ENCODE data around the gene LRRC41.
"Not testable (repeated sequence)": the region's sequence is repeated elsewhere in the genome, so short reads cannot be mapped to it uniquely, and the experiment has no call there.

The LRRC41 gene

GRCh38 chr1:46340404-46341221, 37.2 kb upstream of the LRRC41 start, which contains the start of gene NSUN4:
Gene NSUN4, plus strand, starts transcription at chr1:46340807. Its CDS starts 20 bp downstream, at chr1:46340827.
- peaks cover 13 to 20% of the 10 kb centered on the region in 2 donors for H3K36me3 ChIP-seq (ENCODE audit: control insufficient read depth in 2 of 2, insufficient read depth in 2 of 2, low read length in 2 of 2)
- H3K9ac ChIP-seq (ENCODE audit: low read depth in 1 of 2, low read length in 2 of 2), result peak within 1 kb of the TSS; percentile 83 to 99
- peak within 1 kb of the TSS; percentile 94 to 97 for H3K27ac ChIP-seq (ENCODE audit: low read depth in 2 of 2, low read length in 2 of 2)
- no peaks in the 10 kb centered on the region for H3K9me3 ChIP-seq (ENCODE audit: control insufficient read depth in 2 of 2, low read length in 2 of 2)
- H3K4me1 ChIP-seq (ENCODE audit: control insufficient read depth in 2 of 2, insufficient read depth in 2 of 2, low read length in 2 of 2), result peaks cover 4 to 9% of the 10 kb centered on the region in 2 donors
- peak within 1 kb of the TSS; percentile 92 to 94 for H3K4me3 ChIP-seq (ENCODE audit: low read length in 2 of 2)
- H3K27me3 ChIP-seq (ENCODE audit: control insufficient read depth in 2 of 2, insufficient read depth in 2 of 2, low read length in 2 of 2), result no peaks in the 10 kb centered on the region

GRCh38 chr1:46337409-46337808, 34.0 kb upstream of the LRRC41 start:
- H3K27ac ChIP-seq (ENCODE audit: low read depth in 2 of 2, low read length in 2 of 2); H3K36me3 ChIP-seq (ENCODE audit: control insufficient read depth in 2 of 2, insufficient read depth in 2 of 2, low read length in 2 of 2); H3K4me3 ChIP-seq (ENCODE audit: low read length in 2 of 2); H3K9me3 ChIP-seq (ENCODE audit: control insufficient read depth in 2 of 2, low read length in 2 of 2); H3K9ac ChIP-seq (ENCODE audit: low read depth in 1 of 2, low read length in 2 of 2); H3K27me3 ChIP-seq (ENCODE audit: control insufficient read depth in 2 of 2, insufficient read depth in 2 of 2, low read length in 2 of 2): not testable (repeated sequence)
- peaks cover 4 to 12% of the 10 kb centered on the region in 2 donors for H3K4me1 ChIP-seq (ENCODE audit: control insufficient read depth in 2 of 2, insufficient read depth in 2 of 2, low read length in 2 of 2)

- Histone ChIP-seq H3K4me3 (ENCODE audit: low read length in 2 of 2) (no peak overlapping the region), H3K27ac (ENCODE audit: low read depth in 2 of 2, low read length in 2 of 2) (no peak overlapping the region), H3K36me3 (ENCODE audit: control insufficient read depth in 2 of 2, insufficient read depth in 2 of 2, low read length in 2 of 2) (no peaks in the 10 kb centered on the region), H3K9ac (ENCODE audit: low read depth in 1 of 2, low read length in 2 of 2) (no peak overlapping the region), H3K9me3 (ENCODE audit: control insufficient read depth in 2 of 2, low read length in 2 of 2) (no peaks in the 10 kb centered on the region), H3K27me3 (ENCODE audit: control insufficient read depth in 2 of 2, insufficient read depth in 2 of 2, low read length in 2 of 2) (no peaks in the 10 kb centered on the region), H3K4me1 (ENCODE audit: control insufficient read depth in 2 of 2, insufficient read depth in 2 of 2, low read length in 2 of 2) (peaks cover 4 to 5% of the 10 kb centered on the region in 2 donors)
Measured at GRCh38 chr1:46335081-46335480, 31.7 kb upstream of the LRRC41 start.

- Histone ChIP-seq H3K9me3 (ENCODE audit: control insufficient read depth in 2 of 2, low read length in 2 of 2) (no peaks in the 10 kb centered on the region), H3K36me3 (ENCODE audit: control insufficient read depth in 2 of 2, insufficient read depth in 2 of 2, low read length in 2 of 2) (no peaks in the 10 kb centered on the region), H3K4me3 (ENCODE audit: low read length in 2 of 2) (no peak overlapping the region), H3K4me1 (ENCODE audit: control insufficient read depth in 2 of 2, insufficient read depth in 2 of 2, low read length in 2 of 2) (peaks cover 0 to 3% of the 10 kb centered on the region in 2 donors), H3K27ac (ENCODE audit: low read depth in 2 of 2, low read length in 2 of 2) (no peak overlapping the region), H3K9ac (ENCODE audit: low read depth in 1 of 2, low read length in 2 of 2) (no peak overlapping the region), H3K27me3 (ENCODE audit: control insufficient read depth in 2 of 2, insufficient read depth in 2 of 2, low read length in 2 of 2) (no peaks in the 10 kb centered on the region)
Measured at GRCh38 chr1:46334030-46334384, 30.6 kb upstream of the LRRC41 start.

GRCh38 chr1:46333300-46334029, 30.0 kb upstream of the LRRC41 start:
- no peak overlapping the region for H3K27ac ChIP-seq (ENCODE audit: low read depth in 2 of 2, low read length in 2 of 2)
- no peaks in the 10 kb centered on the region for H3K36me3 ChIP-seq (ENCODE audit: control insufficient read depth in 2 of 2, insufficient read depth in 2 of 2, low read length in 2 of 2)
- peaks cover 0 to 3% of the 10 kb centered on the region in 2 donors for H3K4me1 ChIP-seq (ENCODE audit: control insufficient read depth in 2 of 2, insufficient read depth in 2 of 2, low read length in 2 of 2)
- H3K9me3 ChIP-seq (ENCODE audit: control insufficient read depth in 2 of 2, low read length in 2 of 2), result no peaks in the 10 kb centered on the region
- H3K27me3 ChIP-seq (ENCODE audit: control insufficient read depth in 2 of 2, insufficient read depth in 2 of 2, low read length in 2 of 2), result no peaks in the 10 kb centered on the region
- no peak overlapping the region for H3K4me3 ChIP-seq (ENCODE audit: low read length in 2 of 2)
- H3K9ac ChIP-seq (ENCODE audit: low read depth in 1 of 2, low read length in 2 of 2), result no peak overlapping the region

- H3K9me3 ChIP-seq (ENCODE audit: control insufficient read depth in 2 of 2, low read length in 2 of 2), result not testable (repeated sequence)
- peak overlapping the region in 1 of 2 donors; percentile 35 for H3K27ac ChIP-seq (ENCODE audit: low read depth in 2 of 2, low read length in 2 of 2)
Measured at GRCh38 chr1:46331786-46332540, 28.5 kb upstream of the LRRC41 start.

GRCh38 chr1:46330381-46330780, 27.0 kb upstream of the LRRC41 start:
- not testable (repeated sequence) for H3K4me1 ChIP-seq (ENCODE audit: control insufficient read depth in 2 of 2, insufficient read depth in 2 of 2, low read length in 2 of 2); H3K36me3 ChIP-seq (ENCODE audit: control insufficient read depth in 2 of 2, insufficient read depth in 2 of 2, low read length in 2 of 2); H3K9ac ChIP-seq (ENCODE audit: low read depth in 1 of 2, low read length in 2 of 2); H3K9me3 ChIP-seq (ENCODE audit: control insufficient read depth in 2 of 2, low read length in 2 of 2); H3K27me3 ChIP-seq (ENCODE audit: control insufficient read depth in 2 of 2, insufficient read depth in 2 of 2, low read length in 2 of 2); H3K27ac ChIP-seq (ENCODE audit: low read depth in 2 of 2, low read length in 2 of 2); H3K4me3 ChIP-seq (ENCODE audit: low read length in 2 of 2)

More at GRCh38 chr1:46331786-46332540, 28.5 kb upstream of the LRRC41 start:
- not testable (repeated sequence) for H3K4me3 ChIP-seq (ENCODE audit: low read length in 2 of 2); H3K36me3 ChIP-seq (ENCODE audit: control insufficient read depth in 2 of 2, insufficient read depth in 2 of 2, low read length in 2 of 2); H3K27me3 ChIP-seq (ENCODE audit: control insufficient read depth in 2 of 2, insufficient read depth in 2 of 2, low read length in 2 of 2); H3K4me1 ChIP-seq (ENCODE audit: control insufficient read depth in 2 of 2, insufficient read depth in 2 of 2, low read length in 2 of 2)
- peak overlapping the region in 1 of 2 donors; percentile 28 for H3K9ac ChIP-seq (ENCODE audit: low read depth in 1 of 2, low read length in 2 of 2)

- not testable (repeated sequence) for H3K9ac ChIP-seq (ENCODE audit: low read depth in 1 of 2, low read length in 2 of 2); H3K4me3 ChIP-seq (ENCODE audit: low read length in 2 of 2)
Measured at GRCh38 chr1:46329807-46330206, 26.4 kb upstream of the LRRC41 start.

GRCh38 chr1:46328182-46328581, 24.8 kb upstream of the LRRC41 start:
- not testable (repeated sequence) for H3K27me3 ChIP-seq (ENCODE audit: control insufficient read depth in 2 of 2, insufficient read depth in 2 of 2, low read length in 2 of 2); H3K4me1 ChIP-seq (ENCODE audit: control insufficient read depth in 2 of 2, insufficient read depth in 2 of 2, low read length in 2 of 2); H3K4me3 ChIP-seq (ENCODE audit: low read length in 2 of 2); H3K27ac ChIP-seq (ENCODE audit: low read depth in 2 of 2, low read length in 2 of 2); H3K36me3 ChIP-seq (ENCODE audit: control insufficient read depth in 2 of 2, insufficient read depth in 2 of 2, low read length in 2 of 2); H3K9me3 ChIP-seq (ENCODE audit: control insufficient read depth in 2 of 2, low read length in 2 of 2); H3K9ac ChIP-seq (ENCODE audit: low read depth in 1 of 2, low read length in 2 of 2)

More at GRCh38 chr1:46329807-46330206, 26.4 kb upstream of the LRRC41 start:
- not testable (repeated sequence) for H3K27me3 ChIP-seq (ENCODE audit: control insufficient read depth in 2 of 2, insufficient read depth in 2 of 2, low read length in 2 of 2); H3K9me3 ChIP-seq (ENCODE audit: control insufficient read depth in 2 of 2, low read length in 2 of 2); H3K4me1 ChIP-seq (ENCODE audit: control insufficient read depth in 2 of 2, insufficient read depth in 2 of 2, low read length in 2 of 2); H3K27ac ChIP-seq (ENCODE audit: low read depth in 2 of 2, low read length in 2 of 2); H3K36me3 ChIP-seq (ENCODE audit: control insufficient read depth in 2 of 2, insufficient read depth in 2 of 2, low read length in 2 of 2)

Data from mucosa of rectum (tissue), 2 donors.